GM12873 (cell line): ENCODE data around the gene IRF7.

Source experiments
- TF ChIP-seq, protein P1 (sequence below): IDR thresholded peaks from 2 replicates; pipeline ENCODE4 v1.5.1; 2012; ENCODE audit warnings: low read depth, mild to moderate bottlenecking, moderate library complexity, low read length, control low read depth; ENCODE audit not compliant: insufficient read depth; ENCODE audit errors: missing control alignments

IRF7 gene

GRCh38 chr11:567011-567628 is 48.6 kb downstream of the IRF7 start:
- TF ChIP-seq, protein P1, sequence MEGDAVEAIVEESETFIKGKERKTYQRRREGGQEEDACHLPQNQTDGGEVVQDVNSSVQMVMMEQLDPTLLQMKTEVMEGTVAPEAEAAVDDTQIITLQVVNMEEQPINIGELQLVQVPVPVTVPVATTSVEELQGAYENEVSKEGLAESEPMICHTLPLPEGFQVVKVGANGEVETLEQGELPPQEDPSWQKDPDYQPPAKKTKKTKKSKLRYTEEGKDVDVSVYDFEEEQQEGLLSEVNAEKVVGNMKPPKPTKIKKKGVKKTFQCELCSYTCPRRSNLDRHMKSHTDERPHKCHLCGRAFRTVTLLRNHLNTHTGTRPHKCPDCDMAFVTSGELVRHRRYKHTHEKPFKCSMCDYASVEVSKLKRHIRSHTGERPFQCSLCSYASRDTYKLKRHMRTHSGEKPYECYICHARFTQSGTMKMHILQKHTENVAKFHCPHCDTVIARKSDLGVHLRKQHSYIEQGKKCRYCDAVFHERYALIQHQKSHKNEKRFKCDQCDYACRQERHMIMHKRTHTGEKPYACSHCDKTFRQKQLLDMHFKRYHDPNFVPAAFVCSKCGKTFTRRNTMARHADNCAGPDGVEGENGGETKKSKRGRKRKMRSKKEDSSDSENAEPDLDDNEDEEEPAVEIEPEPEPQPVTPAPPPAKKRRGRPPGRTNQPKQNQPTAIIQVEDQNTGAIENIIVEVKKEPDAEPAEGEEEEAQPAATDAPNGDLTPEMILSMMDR, result no peak

DNA sequence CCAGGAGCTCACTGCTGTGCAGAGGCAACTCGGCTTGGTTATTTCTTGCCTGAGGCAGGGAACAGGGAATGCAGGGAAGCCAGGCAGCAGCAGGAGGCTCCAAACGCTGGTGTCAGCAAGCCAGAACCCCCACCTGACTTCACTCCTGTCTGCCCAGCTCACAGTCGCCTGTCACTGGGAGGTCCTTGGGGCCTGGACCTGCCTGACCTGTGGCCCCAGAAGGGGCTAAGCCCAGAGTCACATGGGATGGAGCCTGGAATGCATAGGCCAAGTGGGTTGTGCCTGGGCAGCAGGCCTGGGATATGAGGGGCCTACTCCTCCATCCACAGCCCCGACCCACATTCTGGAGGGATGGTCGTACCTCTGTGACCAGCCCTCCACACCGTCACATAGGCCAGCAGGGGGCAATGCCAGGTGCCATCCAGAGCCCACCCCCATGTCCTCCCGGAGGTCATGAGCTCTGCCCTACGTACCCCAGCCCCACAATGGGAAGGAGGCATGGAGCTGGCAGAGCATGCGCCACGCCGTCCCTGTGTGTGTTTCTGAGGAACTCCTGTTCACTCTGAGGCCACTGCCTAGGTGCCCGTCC is 49.7 kb downstream of the IRF7 start:
- TF ChIP-seq, protein P1, result no peak

GRCh38 chr11:563812-564578 is 51.8 kb downstream of the IRF7 start:
- TF ChIP-seq, protein P1, result no peak

GRCh38 chr11:563066-563811 is 52.5 kb downstream of the IRF7 start:
- TF ChIP-seq, protein P1, result no peak
